Measurements from ENCODE around the gene POTEI. TPM values are rescaled to one million over a fixed set of nuclear protein-coding genes. Genes with fewer than 3 reads are reported as not detected.
"Not testable (repeated sequence)": the region's sequence is repeated elsewhere in the genome, so short reads cannot be mapped to it uniquely, and the experiment has no call there.

POTEI gene
- total RNA-seq, 1 experiment from 2014 or later = not detected

GRCh38 chr2:130451823-130452222 lies 57.3 kb downstream of the POTEI start:
- not testable (repeated sequence) for H3K9ac ChIP-seq (ENCODE audit: low read length); H3K9me3 ChIP-seq (ENCODE audit: low read length); H3K36me3 ChIP-seq (ENCODE audit: insufficient read depth, low read length); H3K4me1 ChIP-seq (ENCODE audit: low read length); H3K79me2 ChIP-seq (ENCODE audit: low read length); H2AFZ ChIP-seq (ENCODE audit: low read length); H4K20me1 ChIP-seq (ENCODE audit: insufficient read depth, low read depth, low read length); H3K9me2 ChIP-seq (replicated peaks; ENCODE audit: insufficient read depth, low read length); DNase-seq; H3K4me2 ChIP-seq (ENCODE audit: low read depth, low read length, poor library complexity, severe bottlenecking); H3K27me3 ChIP-seq (ENCODE audit: low read length); H3K27ac ChIP-seq (ENCODE audit: low read length); H3K4me3 ChIP-seq (ENCODE audit: low read length)

- H3K4me2 ChIP-seq (ENCODE audit: low read depth, low read length, poor library complexity, severe bottlenecking) = not testable (repeated sequence)
Observed at GRCh38 chr2:130451278-130451677, 57.9 kb downstream of the POTEI start.

GRCh38 chr2:130450366-130450765 lies 58.8 kb downstream of the POTEI start:
- not testable (repeated sequence) for H3K79me2 ChIP-seq (ENCODE audit: low read length); H3K4me2 ChIP-seq (ENCODE audit: low read depth, low read length, poor library complexity, severe bottlenecking); H3K36me3 ChIP-seq (ENCODE audit: insufficient read depth, low read length); H4K20me1 ChIP-seq (ENCODE audit: insufficient read depth, low read depth, low read length); H3K9ac ChIP-seq (ENCODE audit: low read length); H3K4me3 ChIP-seq (ENCODE audit: low read length); H3K9me3 ChIP-seq (ENCODE audit: low read length); H3K9me2 ChIP-seq (replicated peaks; ENCODE audit: insufficient read depth, low read length); H3K27ac ChIP-seq (ENCODE audit: low read length); DNase-seq; H3K4me1 ChIP-seq (ENCODE audit: low read length); H3K27me3 ChIP-seq (ENCODE audit: low read length); H2AFZ ChIP-seq (ENCODE audit: low read length)

More at GRCh38 chr2:130451278-130451677, 57.9 kb downstream of the POTEI start:
- H3K79me2 ChIP-seq (ENCODE audit: low read length); H2AFZ ChIP-seq (ENCODE audit: low read length); H3K36me3 ChIP-seq (ENCODE audit: insufficient read depth, low read length); H3K9ac ChIP-seq (ENCODE audit: low read length); H3K9me3 ChIP-seq (ENCODE audit: low read length); H3K4me3 ChIP-seq (ENCODE audit: low read length); H3K27me3 ChIP-seq (ENCODE audit: low read length); H4K20me1 ChIP-seq (ENCODE audit: insufficient read depth, low read depth, low read length); H3K9me2 ChIP-seq (replicated peaks; ENCODE audit: insufficient read depth, low read length); H3K27ac ChIP-seq (ENCODE audit: low read length); H3K4me1 ChIP-seq (ENCODE audit: low read length): not testable (repeated sequence)
- DNase-seq = peak; percentile 21

GRCh38 chr2:130427631-130428030 lies 81.5 kb downstream of the POTEI start:
- not testable (repeated sequence) for H3K27me3 ChIP-seq (ENCODE audit: low read length); H2AFZ ChIP-seq (ENCODE audit: low read length); H3K79me2 ChIP-seq (ENCODE audit: low read length); H3K9me2 ChIP-seq (replicated peaks; ENCODE audit: insufficient read depth, low read length); H3K36me3 ChIP-seq (ENCODE audit: insufficient read depth, low read length); H4K20me1 ChIP-seq (ENCODE audit: insufficient read depth, low read depth, low read length); H3K4me1 ChIP-seq (ENCODE audit: low read length); H3K9me3 ChIP-seq (ENCODE audit: low read length); H3K27ac ChIP-seq (ENCODE audit: low read length)
- H3K4me2 ChIP-seq (ENCODE audit: low read depth, low read length, poor library complexity, severe bottlenecking) = peak overlapping the region; percentile 62
- H3K9ac ChIP-seq (ENCODE audit: low read length) = peak overlapping the region; percentile 72
- peak overlapping the region; percentile 67 for H3K4me3 ChIP-seq (ENCODE audit: low read length)
- DNase-seq = peak; percentile 77

- H3K9me3 ChIP-seq (ENCODE audit: low read length); H3K79me2 ChIP-seq (ENCODE audit: low read length); H3K27me3 ChIP-seq (ENCODE audit: low read length); H3K4me2 ChIP-seq (ENCODE audit: low read depth, low read length, poor library complexity, severe bottlenecking); H3K4me3 ChIP-seq (ENCODE audit: low read length); H3K9me2 ChIP-seq (replicated peaks; ENCODE audit: insufficient read depth, low read length); H3K4me1 ChIP-seq (ENCODE audit: low read length); H3K27ac ChIP-seq (ENCODE audit: low read length); H4K20me1 ChIP-seq (ENCODE audit: insufficient read depth, low read depth, low read length); H2AFZ ChIP-seq (ENCODE audit: low read length); H3K9ac ChIP-seq (ENCODE audit: low read length); H3K36me3 ChIP-seq (ENCODE audit: insufficient read depth, low read length): not testable (repeated sequence)
- peak; percentile 23 for DNase-seq
Observed at GRCh38 chr2:130418845-130419244, 90.3 kb downstream of the POTEI start.

- H3K27ac ChIP-seq (ENCODE audit: low read length); H3K9ac ChIP-seq (ENCODE audit: low read length); H3K9me3 ChIP-seq (ENCODE audit: low read length); DNase-seq; H4K20me1 ChIP-seq (ENCODE audit: insufficient read depth, low read depth, low read length); H3K4me1 ChIP-seq (ENCODE audit: low read length); H3K79me2 ChIP-seq (ENCODE audit: low read length); H3K36me3 ChIP-seq (ENCODE audit: insufficient read depth, low read length); H3K27me3 ChIP-seq (ENCODE audit: low read length); H3K4me3 ChIP-seq (ENCODE audit: low read length); H2AFZ ChIP-seq (ENCODE audit: low read length); H3K4me2 ChIP-seq (ENCODE audit: low read depth, low read length, poor library complexity, severe bottlenecking); H3K9me2 ChIP-seq (replicated peaks; ENCODE audit: insufficient read depth, low read length): not testable (repeated sequence)
Observed at GRCh38 chr2:130416693-130417092, 92.4 kb downstream of the POTEI start.

Small RNA genes lying within 50 kb of the gene (small RNA-seq; reads per million reads assigned to genes)
- not detected for gene RF00017
- gene RNU6-473P = not detected

Other genes with a start within 250 kb of the POTEI start
- 233 and 379 TPM in 2 replicates for gene IMP4, start 166.4 kb downstream of the POTEI start, total RNA-seq (2014; rRNA removed; shearing (Covaris generic); ENCODE audit: low replicate concordance)
- gene PTPN18, start 153.3 kb downstream of the POTEI start, total RNA-seq (2014; rRNA removed; shearing (Covaris generic); ENCODE audit: low replicate concordance) = 229 and 264 TPM in 2 replicates
- gene CFC1B, start 11.9 kb upstream of the POTEI start, total RNA-seq (2014; rRNA removed; shearing (Covaris generic); ENCODE audit: low replicate concordance) = not detected in 2 replicates
- not detected in 2 replicates for gene CFC1, start 90.2 kb upstream of the POTEI start, total RNA-seq (2014; rRNA removed; shearing (Covaris generic); ENCODE audit: low replicate concordance)
- gene POTEJ, start 102.1 kb upstream of the POTEI start, total RNA-seq (2014; rRNA removed; shearing (Covaris generic); ENCODE audit: low replicate concordance) = not detected in 2 replicates
- not detected in 2 replicates for gene GPR148, start 219.7 kb upstream of the POTEI start, total RNA-seq (2014; rRNA removed; shearing (Covaris generic); ENCODE audit: low replicate concordance)
- not detected in 2 replicates for gene AMER3, start 246.2 kb upstream of the POTEI start, total RNA-seq (2014; rRNA removed; shearing (Covaris generic); ENCODE audit: low replicate concordance)